Keratinocyte (primary cell): ENCODE data around the gene MTSS2. TPM values are rescaled to one million over a fixed set of nuclear protein-coding genes. Genes with fewer than 3 reads are reported as not detected.

ENCODE experiments used
- DNase-seq: peaks from one replicate; pipeline ENCODE4 v3.0.0-alpha.2; 2011; ENCODE audit warnings: low read depth, missing footprints, low spot score
- FAIRE-seq: peaks from 2 replicates; lab custom pipeline; 2011; peaks lifted over from hg19 to GRCh38; lab: Jason Lieb, UNC
- H2AFZ ChIP-seq: 2 replicates; pipeline ENCODE4 v1.6.0; 2012; ENCODE audit warnings: low read length, control low read depth, inconsistent platforms; ENCODE audit not compliant: control insufficient read depth
- H3K27ac ChIP-seq: 2 replicates; pipeline ENCODE4 v1.5.1; 2011; ENCODE audit warnings: low read length; ENCODE audit not compliant: control insufficient read depth, insufficient read depth
- H3K27me3 ChIP-seq: 3 replicates; pipeline ENCODE4 v1.6.0; 2011; ENCODE audit warnings: low read length; ENCODE audit not compliant: control insufficient read depth, insufficient read depth; ENCODE audit errors: extremely low read depth
- H3K36me3 ChIP-seq, 2 experiments: 2 replicates in 1 of 2; 3 replicates in 1 of 2; pipeline ENCODE4 v1.5.1; 2011; ENCODE audit warnings: low read length in 2 of 2, mild to moderate bottlenecking in 1 of 2; ENCODE audit not compliant: control insufficient read depth in 2 of 2, insufficient read depth in 2 of 2; ENCODE audit errors: extremely low read depth in 1 of 2
- H3K4me1 ChIP-seq: 3 replicates; pipeline ENCODE4 v1.5.1; 2011; ENCODE audit warnings: low read length; ENCODE audit not compliant: control insufficient read depth, insufficient read depth; ENCODE audit errors: extremely low read depth
- H3K4me2 ChIP-seq: 3 replicates; pipeline ENCODE4 v1.6.0; 2011; ENCODE audit warnings: low read depth, low read length; ENCODE audit not compliant: control insufficient read depth, insufficient read depth; ENCODE audit errors: extremely low read depth
- H3K4me3 ChIP-seq, 3 experiments: fragments of 200-600 bp in 1 of 3; sonication (generic) in 1 of 3; 2 replicates in 2 of 3; 3 replicates in 1 of 3; pipeline ENCODE4 v1.5.1; 2011 to 2016; ENCODE audit warnings: low read length in 3 of 3, mild to moderate bottlenecking in 3 of 3, control low read depth in 2 of 3, inconsistent platforms in 1 of 3, low read depth in 1 of 3, mixed read lengths in 1 of 3, mixed run types in 1 of 3, moderate library complexity in 1 of 3; ENCODE audit not compliant: control insufficient read depth in 2 of 3, insufficient read depth in 2 of 3; ENCODE audit errors: extremely low read depth in 1 of 3
- H3K79me2 ChIP-seq: 2 replicates; pipeline ENCODE4 v1.6.0; 2012; ENCODE audit warnings: low read length; ENCODE audit not compliant: control insufficient read depth, insufficient read depth
- H3K9ac ChIP-seq: 3 replicates; pipeline ENCODE4 v1.6.0; 2011; ENCODE audit warnings: low read length; ENCODE audit not compliant: control insufficient read depth, insufficient read depth; ENCODE audit errors: extremely low read depth
- H3K9me1 ChIP-seq: 3 replicates; pipeline ENCODE4 v1.6.0; 2011; ENCODE audit warnings: low read length; ENCODE audit not compliant: control insufficient read depth, insufficient read depth; ENCODE audit errors: extremely low read depth
- H3K9me3 ChIP-seq: 2 replicates; pipeline ENCODE4 v1.5.1; 2012; ENCODE audit warnings: low read depth, low read length; ENCODE audit not compliant: control insufficient read depth
- H4K20me1 ChIP-seq: 3 replicates; pipeline ENCODE4 v1.6.0; 2011; ENCODE audit warnings: low read length; ENCODE audit not compliant: control insufficient read depth, insufficient read depth; ENCODE audit errors: extremely low read depth
- CTCF ChIP-seq, 3 experiments: IDR thresholded peaks in 1 of 3; conservative IDR thresholded peaks in 1 of 3; optimal IDR thresholded peaks in 1 of 3; 2 replicates in 2 of 3; 3 replicates in 1 of 3; pipeline versions ENCODE3 to v1.5.1; 2011; ENCODE audit warnings: low read length in 3 of 3, mild to moderate bottlenecking in 3 of 3, moderate library complexity in 2 of 3, control low read depth in 1 of 3, inconsistent platforms in 1 of 3; ENCODE audit not compliant: insufficient read depth in 2 of 3; ENCODE audit errors: extremely low read depth in 1 of 3
- EZH2 ChIP-seq: IDR thresholded peaks from one replicate; pipeline ENCODE4 v1.6.1; 2012; ENCODE audit warnings: inconsistent platforms, mild to moderate bottlenecking, low read length, moderate library complexity
- dilution Hi-C: fragments of 300-500 bp; cut with MboI; formaldehyde crosslinking; loops from one replicate; pipeline ENCODE4 v1.7.0; 2020; ENCODE audit warnings: low sequenced_read_pairs; ENCODE audit not compliant: extremely low pct_ligation_motif_present
- polyA plus RNA-seq, 5 experiments: library from polyadenylated mRNA; depleted of rRNA in 3 of 5; stranded (reverse) in 3 of 5; stranded (forward) in 1 of 5; unstranded in 1 of 5; fragments of >200 nt; gene quantifications; 1 replicate in 1 of 5; 2 replicates in 3 of 5; 3 replicates in 1 of 5; pipeline versions ENCODE4 v1.2.1 to v1.2.3, GENCODE V29; 2011 to 2012; ENCODE audit warnings: missing spikeins in 2 of 5, low read depth in 1 of 5, low replicate concordance in 1 of 5

The MTSS2 gene
- polyA plus RNA-seq, 1 donor (not counting 4 experiments of a cell fraction or from before 2014, with no cell fraction given): 13.3 TPM

GRCh38 chr16:70734522-70735095 lies 48.8 kb upstream of the MTSS2 start:
- no peak overlapping the region for H3K9ac ChIP-seq
- dilution Hi-C loops: no loop called here

GRCh38 chr16:70730944-70731343 lies 45.1 kb upstream of the MTSS2 start:
- no peak overlapping the region for H3K4me3 ChIP-seq
- H3K9ac ChIP-seq: no peak overlapping the region
- H3K27ac ChIP-seq: no peak overlapping the region
- no peaks in the 10 kb centered on the region for H3K9me3 ChIP-seq
- H3K4me2 ChIP-seq: no peak overlapping the region
- H4K20me1 ChIP-seq: no peaks in the 10 kb centered on the region
- no peaks in the 10 kb centered on the region for H3K79me2 ChIP-seq
- H3K9me1 ChIP-seq: no peaks in the 10 kb centered on the region
- no peak overlapping the region for H2AFZ ChIP-seq
- FAIRE-seq: no peak
- no peak for DNase-seq
- dilution Hi-C loops: no loop called here
- H3K4me1 ChIP-seq: no peaks in the 10 kb centered on the region
- no peaks in the 10 kb centered on the region for H3K27me3 ChIP-seq
- TF ChIP-seq EZH2 (no peak), CTCF (optimal IDR thresholded peaks at IDR 0.05 in 1 of 3, IDR thresholded peaks at IDR 0.05 in 1 of 3, conservative IDR thresholded peaks at IDR 0.05 in 1 of 3; ENCODE audit: extremely low read depth in 1 of 3, insufficient read depth in 2 of 3, low read length in 3 of 3) (no peak)
- peaks cover 0 to 10% of the 10 kb centered on the region in 2 experiments for H3K36me3 ChIP-seq

More at GRCh38 chr16:70734522-70735095, 48.8 kb upstream of the MTSS2 start:
- peaks cover 0 to 4% of the 10 kb centered on the region in 2 experiments for H3K36me3 ChIP-seq
- no peaks in the 10 kb centered on the region for H3K9me3 ChIP-seq
- no peak for DNase-seq
- H3K4me3 ChIP-seq: no peak overlapping the region
- FAIRE-seq: no peak
- no peaks in the 10 kb centered on the region for H4K20me1 ChIP-seq
- no peak overlapping the region for H3K4me2 ChIP-seq
- H3K27ac ChIP-seq: no peak overlapping the region
- no peaks in the 10 kb centered on the region for H3K9me1 ChIP-seq
- no peak overlapping the region for H2AFZ ChIP-seq
- H3K79me2 ChIP-seq: no peaks in the 10 kb centered on the region
- no peaks in the 10 kb centered on the region for H3K27me3 ChIP-seq
- peaks cover 10% of the 10 kb centered on the region for H3K4me1 ChIP-seq
- TF ChIP-seq CTCF (optimal IDR thresholded peaks at IDR 0.05 in 1 of 3, IDR thresholded peaks at IDR 0.05 in 1 of 3, conservative IDR thresholded peaks at IDR 0.05 in 1 of 3; ENCODE audit: extremely low read depth in 1 of 3, insufficient read depth in 2 of 3, low read length in 3 of 3) (no peak), EZH2 (no peak)
